Spinal cord (tissue), 10 donors: Measurements from ENCODE around the gene ABCG1. TPM values are rescaled to one million over a fixed set of nuclear protein-coding genes. Genes with fewer than 3 reads are reported as not detected.

Source experiments
- DNase-seq, 6 donors: peaks; one replicate each; pipeline versions ENCODE4 v3.0.0 to v3.0.0-alpha.2; 2013 to 2015; ENCODE audit warnings: low spot score in 6 of 6, low read depth in 4 of 6
- H3K27ac ChIP-seq: one replicate; pipeline ENCODE4 v1.5.1; 2013; ENCODE audit warnings: low read depth, low read length, control low read depth
- H3K27me3 ChIP-seq: one replicate; pipeline ENCODE4 v1.6.1; 2013; ENCODE audit warnings: low read length; ENCODE audit not compliant: control insufficient read depth, insufficient read depth
- H3K36me3 ChIP-seq: one replicate; pipeline ENCODE4 v1.6.1; 2013; ENCODE audit warnings: low read length; ENCODE audit not compliant: control insufficient read depth, insufficient read depth
- H3K4me1 ChIP-seq: one replicate; pipeline ENCODE4 v1.6.1; 2013; ENCODE audit warnings: low read length; ENCODE audit not compliant: control insufficient read depth, insufficient read depth
- H3K4me3 ChIP-seq: one replicate; pipeline ENCODE4 v1.5.1; 2013; ENCODE audit warnings: low read depth, low read length, control low read depth
- H3K9me3 ChIP-seq: one replicate; pipeline ENCODE4 v1.6.1; 2013; ENCODE audit warnings: low read length; ENCODE audit not compliant: control insufficient read depth, insufficient read depth
- WGBS: methylation state at CpG from one replicate; pipeline ENCODE4 v1.1.5; 2013; ENCODE audit warnings: missing lambda C conversion rate; ENCODE audit not compliant: insufficient coverage; 5-methylcytosine and 5-hydroxymethylcytosine counted together
- polyA plus RNA-seq, 2 donors: library from polyadenylated mRNA; unstranded; fragments of 120-200 nt; gene quantifications; one replicate each; pipeline ENCODE4 v1.2.1, GENCODE V29; 2013; ENCODE audit not compliant: insufficient read length in 2 of 2
- total RNA-seq, 2 donors: library from RNA; depleted of rRNA in 1 of 2; stranded (reverse); fragments of 120-200 nt in 1 of 2; fragments of >200 nt in 1 of 2; gene quantifications; one replicate each; pipeline versions ENCODE4 v1.2.3 to v1.2.4, GENCODE V29; 2013 to 2014
- donor health status: healthy.

ABCG1 gene
- total and polyA plus RNA-seq, 4 donors, result 16.0 to 23.4 (median 19.3) TPM

- H3K27ac ChIP-seq, result peak overlapping the region; percentile 40
Measured at GRCh38 chr21:42337830-42338728, 119.1 kb downstream of the ABCG1 start.

DNA sequence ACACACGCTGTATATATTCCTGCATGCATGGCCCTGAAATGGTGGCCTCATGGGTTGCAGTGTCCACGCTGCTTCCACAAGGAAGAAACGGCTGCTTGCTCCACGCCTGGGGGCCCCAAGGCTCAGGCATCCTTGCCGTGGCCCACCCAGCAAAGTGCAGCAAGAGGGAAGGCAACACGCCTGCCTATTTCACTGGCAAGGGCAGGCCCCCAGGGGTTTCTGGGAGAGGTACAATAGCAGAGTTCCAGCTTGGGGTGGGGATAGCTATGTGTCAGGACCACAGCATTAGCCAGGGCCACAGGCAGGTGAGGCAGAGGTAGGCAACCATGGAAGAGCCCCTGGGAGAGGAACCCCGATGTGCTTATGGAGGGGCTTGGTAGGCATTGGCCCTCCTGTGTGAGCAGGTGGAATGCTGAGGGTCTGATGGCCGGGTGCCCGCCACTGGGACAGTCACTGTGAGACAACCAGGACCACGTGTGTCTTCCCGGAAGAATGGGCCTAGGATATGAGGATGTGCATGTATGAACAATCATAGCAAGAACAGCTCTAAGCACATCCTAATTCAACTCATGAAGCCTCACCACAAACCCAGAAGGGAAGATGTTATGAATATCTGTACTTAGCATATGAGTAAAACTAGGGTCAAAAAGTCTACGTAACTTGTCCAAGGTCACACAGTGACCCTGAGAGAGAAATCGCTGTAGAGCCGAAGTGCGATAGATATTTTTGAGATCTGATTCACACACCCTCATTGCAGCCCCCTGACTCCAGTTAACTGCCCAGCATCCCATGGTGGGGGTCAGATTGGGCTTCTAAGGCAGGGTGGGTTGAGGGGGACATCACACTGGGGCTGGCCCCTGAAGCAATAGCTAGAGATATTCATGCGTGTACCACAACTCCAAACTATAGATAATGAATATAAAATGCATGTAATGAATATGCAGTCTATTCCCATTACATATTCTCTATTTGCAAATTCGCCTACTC lies 120.1 kb downstream of the ABCG1 start:
- 85% methylated on average over 11 of the region's 17 CpGs for WGBS
- H3K4me1 ChIP-seq, result peaks cover 16% of the 10 kb centered on the region

More at GRCh38 chr21:42337830-42338728, 119.1 kb downstream of the ABCG1 start:
- no peaks in the 10 kb centered on the region for H3K27me3 ChIP-seq
- WGBS, result 31% methylated on average over 19 of the region's 23 CpGs
- no peaks in the 10 kb centered on the region for H3K9me3 ChIP-seq
- H3K4me1 ChIP-seq, result peaks cover 16% of the 10 kb centered on the region
- H3K4me3 ChIP-seq, result no peak overlapping the region
- DNase-seq, result peak in 4 of 6 donors; percentile 49 to 90 (median 74)
- H3K36me3 ChIP-seq, result no peaks in the 10 kb centered on the region

GRCh38 chr21:42340187-42341050 lies 121.5 kb downstream of the ABCG1 start:
- Histone ChIP-seq H3K4me1 (peaks cover 19% of the 10 kb centered on the region), H3K27ac (no peak overlapping the region), H3K36me3 (no peaks in the 10 kb centered on the region), H3K27me3 (no peaks in the 10 kb centered on the region), H3K4me3 (no peak overlapping the region), H3K9me3 (no peaks in the 10 kb centered on the region)
- DNase-seq, result peak in 1 of 6 donors; percentile 76
- WGBS, result 76% methylated on average over 23 of the region's 24 CpGs

More for the DNA sequence above, 120.1 kb downstream of the ABCG1 start:
- DNase-seq, result no peak
- Histone ChIP-seq H3K4me3 (no peak overlapping the region), H3K36me3 (no peaks in the 10 kb centered on the region), H3K27ac (no peak overlapping the region), H3K9me3 (no peaks in the 10 kb centered on the region), H3K27me3 (no peaks in the 10 kb centered on the region)

- 95% methylated on average over 13 of the region's 15 CpGs for WGBS
- Histone ChIP-seq H3K27me3 (no peaks in the 10 kb centered on the region), H3K4me3 (no peak overlapping the region), H3K4me1 (peaks cover 19% of the 10 kb centered on the region), H3K27ac (no peak overlapping the region), H3K9me3 (no peaks in the 10 kb centered on the region), H3K36me3 (no peaks in the 10 kb centered on the region)
- no peak for DNase-seq
Measured at GRCh38 chr21:42341776-42342542, 123.0 kb downstream of the ABCG1 start.

GRCh38 chr21:42343101-42343500 lies 124.2 kb downstream of the ABCG1 start:
- no peak for DNase-seq
- no peaks in the 10 kb centered on the region for H3K9me3 ChIP-seq
- no peak overlapping the region for H3K27ac ChIP-seq

GRCh38 chr21:42343556-42343955 lies 124.6 kb downstream of the ABCG1 start:
- H3K27ac ChIP-seq, result no peak overlapping the region
- H3K27me3 ChIP-seq, result no peaks in the 10 kb centered on the region
- WGBS, result 88% methylated on average over 6 of the region's 6 CpGs
- no peak overlapping the region for H3K4me3 ChIP-seq
- no peaks in the 10 kb centered on the region for H3K36me3 ChIP-seq
- H3K9me3 ChIP-seq, result no peaks in the 10 kb centered on the region
- no peak for DNase-seq
- peaks cover 9% of the 10 kb centered on the region for H3K4me1 ChIP-seq

More at GRCh38 chr21:42343101-42343500, 124.2 kb downstream of the ABCG1 start:
- no peak overlapping the region for H3K4me3 ChIP-seq
- H3K4me1 ChIP-seq, result peaks cover 13% of the 10 kb centered on the region
- H3K27me3 ChIP-seq, result no peaks in the 10 kb centered on the region
- no peaks in the 10 kb centered on the region for H3K36me3 ChIP-seq
- 87% methylated on average over 10 of the region's 10 CpGs for WGBS

DNA sequence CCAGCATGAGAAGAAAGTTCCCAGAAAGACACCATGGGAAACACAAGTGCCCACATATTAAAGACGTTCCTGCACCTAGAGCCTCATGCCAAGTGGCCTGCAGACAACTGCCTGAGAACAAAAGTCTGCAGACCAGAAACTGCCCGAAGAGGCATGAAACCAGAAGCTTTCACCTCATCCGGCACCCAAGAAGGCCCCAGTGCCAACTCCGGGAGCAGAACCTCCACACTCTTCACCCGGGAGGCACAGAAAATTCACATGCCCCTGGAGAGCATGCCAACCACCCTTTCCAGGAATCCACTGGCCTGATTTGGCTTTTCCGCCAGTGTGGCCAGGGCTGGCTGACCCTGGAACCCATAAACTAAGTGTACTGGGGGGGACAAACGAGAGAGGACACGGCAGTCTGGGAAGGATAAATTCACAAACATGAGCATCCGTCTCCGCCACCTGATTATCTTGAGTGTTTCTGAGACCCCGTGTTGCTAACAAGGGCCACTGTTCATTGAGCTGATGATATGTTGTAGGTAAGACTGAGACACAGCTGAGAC lies 125.1 kb downstream of the ABCG1 start:
- 85% methylated on average over 11 of the region's 11 CpGs for WGBS
- H3K27me3 ChIP-seq, result no peaks in the 10 kb centered on the region
- H3K4me3 ChIP-seq, result no peak overlapping the region
- H3K36me3 ChIP-seq, result no peaks in the 10 kb centered on the region
- H3K4me1 ChIP-seq, result peaks cover 4% of the 10 kb centered on the region
- no peak overlapping the region for H3K27ac ChIP-seq
- DNase-seq, result no peak
- H3K9me3 ChIP-seq, result no peaks in the 10 kb centered on the region

DNA sequence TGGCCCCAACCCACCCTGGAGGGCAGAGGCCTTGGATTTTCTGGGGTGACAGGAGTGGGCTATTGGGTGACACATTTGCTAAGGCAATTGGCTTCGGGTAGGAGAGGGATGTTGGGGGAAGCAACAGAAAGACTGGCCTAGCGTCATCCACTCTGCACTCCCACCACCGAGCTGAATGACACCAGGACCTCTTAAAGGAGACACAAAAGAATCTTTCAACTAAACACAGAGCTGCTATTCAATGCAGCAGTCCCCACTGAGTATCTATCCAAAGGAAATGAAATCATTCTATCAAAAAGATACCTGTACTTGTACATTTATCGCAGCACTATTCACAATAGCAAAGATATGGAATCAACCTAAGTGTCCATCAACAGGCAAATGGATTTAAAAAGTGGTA lies 125.7 kb downstream of the ABCG1 start:
- WGBS, result 47% methylated on average over 2 of the region's 4 CpGs
- Histone ChIP-seq H3K4me1 (peaks cover 3% of the 10 kb centered on the region), H3K27me3 (no peaks in the 10 kb centered on the region), H3K27ac (no peak overlapping the region), H3K36me3 (no peaks in the 10 kb centered on the region), H3K9me3 (no peaks in the 10 kb centered on the region), H3K4me3 (no peak overlapping the region)
- peak in 1 of 6 donors; percentile 14 for DNase-seq
